Fibroblast of the aortic adventitia (primary cell): ENCODE data around the gene RFTN1. TPM values are rescaled to one million over a fixed set of nuclear protein-coding genes. Genes with fewer than 3 reads are reported as not detected.
A peak's percentile ranks its signal among the peaks of the same experiment; 100 is the strongest.

Source experiments
- DNase-seq: peaks from one replicate; pipeline ENCODE4 v3.0.0-alpha.2; 2010; ENCODE audit warnings: low read depth
- H3K4me3 ChIP-seq: 2 replicates; pipeline ENCODE4 v1.5.1; 2011; ENCODE audit warnings: low read depth, mild to moderate bottlenecking, control low read depth, low read length, moderate library complexity
- total RNA-seq: library from RNA; depleted of rRNA; stranded (reverse); fragments of >200 nt; gene quantifications from 2 replicates; pipeline ENCODE4 v1.2.3, GENCODE V29; 2012; ENCODE audit warnings: low replicate concordance
- TF ChIP-seq, protein P1 (sequence below): IDR thresholded peaks from 2 replicates; pipeline ENCODE4 v1.5.1; 2011; ENCODE audit warnings: mild to moderate bottlenecking, low read length, control low read depth, inconsistent platforms; ENCODE audit not compliant: insufficient read depth

Gene RFTN1
- total RNA-seq, 1 donor = 54.7 TPM

DNA sequence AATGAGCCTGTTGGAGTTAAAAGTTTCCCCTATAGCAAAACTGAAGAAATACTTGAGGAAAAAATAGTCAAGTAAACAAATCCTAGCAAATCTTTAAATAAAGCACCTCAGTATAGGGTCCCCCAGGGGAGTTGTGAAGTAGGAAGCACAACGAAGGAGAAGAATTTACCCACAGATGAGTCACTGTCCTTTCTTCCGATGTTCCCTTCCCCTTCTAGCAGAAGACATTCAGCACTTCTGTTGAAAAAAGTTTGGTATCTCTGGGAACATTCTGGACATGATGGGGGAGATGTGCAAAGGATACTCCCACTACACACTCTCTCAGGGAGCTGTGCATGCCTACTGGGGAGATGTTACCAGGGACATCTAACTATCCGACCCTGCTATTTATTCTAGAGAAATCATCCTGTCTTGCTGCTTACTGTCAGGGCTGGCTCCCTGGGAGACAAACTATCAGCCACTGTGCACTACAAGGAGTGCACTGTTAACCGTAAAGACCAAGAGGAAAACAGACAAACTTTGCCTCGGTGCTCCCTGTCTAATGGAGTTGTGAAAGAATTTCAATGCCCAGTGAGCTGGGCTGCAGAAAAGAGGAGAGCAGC lies 93.8 kb downstream of the RFTN1 start:
- H3K4me3 ChIP-seq = no peak overlapping the region
- peak; percentile 38 for DNase-seq
- TF ChIP-seq, protein P1, sequence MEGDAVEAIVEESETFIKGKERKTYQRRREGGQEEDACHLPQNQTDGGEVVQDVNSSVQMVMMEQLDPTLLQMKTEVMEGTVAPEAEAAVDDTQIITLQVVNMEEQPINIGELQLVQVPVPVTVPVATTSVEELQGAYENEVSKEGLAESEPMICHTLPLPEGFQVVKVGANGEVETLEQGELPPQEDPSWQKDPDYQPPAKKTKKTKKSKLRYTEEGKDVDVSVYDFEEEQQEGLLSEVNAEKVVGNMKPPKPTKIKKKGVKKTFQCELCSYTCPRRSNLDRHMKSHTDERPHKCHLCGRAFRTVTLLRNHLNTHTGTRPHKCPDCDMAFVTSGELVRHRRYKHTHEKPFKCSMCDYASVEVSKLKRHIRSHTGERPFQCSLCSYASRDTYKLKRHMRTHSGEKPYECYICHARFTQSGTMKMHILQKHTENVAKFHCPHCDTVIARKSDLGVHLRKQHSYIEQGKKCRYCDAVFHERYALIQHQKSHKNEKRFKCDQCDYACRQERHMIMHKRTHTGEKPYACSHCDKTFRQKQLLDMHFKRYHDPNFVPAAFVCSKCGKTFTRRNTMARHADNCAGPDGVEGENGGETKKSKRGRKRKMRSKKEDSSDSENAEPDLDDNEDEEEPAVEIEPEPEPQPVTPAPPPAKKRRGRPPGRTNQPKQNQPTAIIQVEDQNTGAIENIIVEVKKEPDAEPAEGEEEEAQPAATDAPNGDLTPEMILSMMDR = no peak

- no peak for DNase-seq
- TF ChIP-seq, protein P1 = no peak
- no peak overlapping the region for H3K4me3 ChIP-seq
Observed at GRCh38 chr3:16417945-16418739, 95.4 kb downstream of the RFTN1 start.

DNA sequence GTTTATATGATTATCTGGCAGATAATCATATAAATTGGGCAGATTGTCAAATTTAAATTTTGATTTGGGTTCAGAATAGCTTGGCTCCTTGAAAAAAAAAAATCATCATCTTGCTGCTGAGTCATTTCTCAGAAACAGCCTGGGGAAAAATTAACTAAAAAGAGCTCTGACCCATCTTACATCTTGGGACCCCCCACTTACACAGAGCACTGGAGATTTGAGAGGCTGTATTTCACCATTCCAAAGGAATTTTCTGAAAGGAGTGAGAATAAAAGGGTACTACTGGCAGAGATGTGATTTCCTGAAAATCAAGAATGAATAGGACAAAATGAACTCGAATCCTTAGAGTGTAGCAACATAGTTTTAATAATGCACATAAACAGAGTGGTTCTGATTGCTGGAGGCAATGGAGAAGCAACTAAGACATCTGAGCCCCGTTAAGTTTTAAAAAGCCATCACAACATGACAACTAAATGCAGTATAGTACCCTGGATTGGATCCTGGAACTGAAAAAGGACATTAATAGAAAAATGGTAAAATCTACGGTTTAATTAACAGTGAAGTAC lies 97.5 kb downstream of the RFTN1 start:
- H3K4me3 ChIP-seq = no peak overlapping the region
- peak; percentile 22 for DNase-seq
- TF ChIP-seq, protein P1 = no peak

GRCh38 chr3:16413321-16413720 lies 100.2 kb downstream of the RFTN1 start:
- TF ChIP-seq, protein P1 = no peak
- H3K4me3 ChIP-seq = no peak overlapping the region

GRCh38 chr3:16412192-16412800 lies 101.2 kb downstream of the RFTN1 start:
- DNase-seq = no peak
- TF ChIP-seq, protein P1 = no peak
- H3K4me3 ChIP-seq = no peak overlapping the region

More at GRCh38 chr3:16413321-16413720, 100.2 kb downstream of the RFTN1 start:
- DNase-seq = no peak

DNA sequence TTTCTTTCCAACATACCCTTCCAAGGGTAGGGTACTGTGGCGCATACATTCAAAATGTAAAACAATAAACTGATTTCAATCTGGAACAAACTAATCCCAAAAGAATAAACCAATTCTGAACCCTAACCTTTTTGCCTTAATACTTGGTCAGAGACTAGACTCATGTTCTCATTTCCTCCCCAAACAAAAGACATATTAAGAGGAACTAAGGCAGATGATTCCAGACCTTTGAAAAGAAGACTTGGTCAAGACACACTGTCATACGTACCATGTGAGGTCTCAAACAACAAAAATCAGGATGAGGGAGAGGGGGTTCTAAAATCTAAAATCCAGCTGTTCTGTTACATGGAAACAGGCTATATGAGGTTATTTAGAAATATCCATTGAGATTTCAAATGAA lies 102.1 kb downstream of the RFTN1 start:
- DNase-seq = no peak
- no peak overlapping the region for H3K4me3 ChIP-seq
- TF ChIP-seq, protein P1 = no peak
